Spleen (tissue), 11 donors: ENCODE measurements around the gene DGKG. TPM values are rescaled to one million over a fixed set of nuclear protein-coding genes. Genes with fewer than 3 reads are reported as not detected.

Source experiments
- DNase-seq: peaks from one replicate; pipeline ENCODE4 v3.0.0-alpha.2; 2020
- H3K27ac ChIP-seq, 8 donors: fragments of 200-600 bp; sonication (generic) in 7 of 8; 1 replicate in 4 of 8; 2 replicates in 4 of 8; pipeline versions ENCODE4 v1.5.0 to v1.8.0; 2016 to 2021; ENCODE audit warnings: inconsistent platforms in 4 of 8, mild to moderate bottlenecking in 4 of 8, moderate library complexity in 1 of 8
- H3K27me3 ChIP-seq, 7 donors: fragments of 200-600 bp; sonication (generic) in 6 of 7; replicated peaks in 1 of 7; 1 replicate in 4 of 7; 2 replicates in 3 of 7; pipeline versions ENCODE4 v1.5.0 to v1.8.0; 2016 to 2021; ENCODE audit warnings: inconsistent platforms in 3 of 7, mild to moderate bottlenecking in 1 of 7
- H3K36me3 ChIP-seq, 6 donors: fragments of 200-600 bp; sonication (generic) in 5 of 6; 1 replicate in 4 of 6; 2 replicates in 2 of 6; pipeline versions ENCODE4 v1.5.0 to v1.8.0; 2016 to 2021; ENCODE audit warnings: inconsistent platforms in 2 of 6
- H3K4me1 ChIP-seq, 6 donors: fragments of 200-600 bp; sonication (generic) in 5 of 6; 1 replicate in 3 of 6; 2 replicates in 3 of 6; pipeline versions ENCODE4 v1.5.0 to v1.8.0; 2016 to 2021; ENCODE audit warnings: inconsistent platforms in 3 of 6
- H3K4me3 ChIP-seq, 8 donors: fragments of 200-600 bp; sonication (generic) in 7 of 8; 1 replicate in 4 of 8; 2 replicates in 4 of 8; pipeline versions ENCODE4 v1.5.0 to v1.8.0; 2016 to 2021; ENCODE audit warnings: inconsistent platforms in 4 of 8, mild to moderate bottlenecking in 4 of 8, moderate library complexity in 2 of 8
- H3K9me3 ChIP-seq, 8 donors: fragments of 200-600 bp; sonication (generic) in 7 of 8; 1 replicate in 4 of 8; 2 replicates in 4 of 8; pipeline versions ENCODE4 v1.5.0 to v1.8.0; 2016 to 2021; ENCODE audit warnings: inconsistent platforms in 4 of 8
- POLR2A ChIP-seq, 3 donors: fragments of 450-650 bp; IDR thresholded peaks; one replicate each; pipeline ENCODE4 v1.5.1; 2017; ENCODE audit warnings: antibody characterized with exemption in 3 of 3, mild to moderate bottlenecking in 1 of 3
- POLR2AphosphoS5 ChIP-seq, 3 donors: sonication (generic); formaldehyde crosslinking; IDR thresholded peaks; one replicate each; pipeline ENCODE4 v1.5.1; 2017; ENCODE audit warnings: antibody characterized with exemption in 3 of 3
- WGBS, 5 donors: extraction: QIAGEN DNeasy Blood & Tissue Kit in 3 of 5; methylation state at CpG; one replicate each; pipeline versions ENCODE4 v1.1.5 to v1.1.7; 2013 to 2018; 5-methylcytosine and 5-hydroxymethylcytosine counted together
- intact Hi-C: fragments of 100-400 bp; cut with DNase I; formaldehyde crosslinking; loops from one replicate; pipeline ENCODE4 v1.15.0; 2023; ENCODE audit warnings: low total_unique reads
- polyA plus RNA-seq, 3 donors: library from polyadenylated mRNA; stranded (reverse); fragments of 200-250 nt; gene quantifications; one replicate each; pipeline ENCODE4 v1.2.1, GENCODE V29; 2013
- total RNA-seq, 7 donors: library from RNA; depleted of rRNA in 3 of 7; stranded (reverse); fragments of >200 nt in 3 of 7; fragmentation: NEBNext Ultra II Directional in 4 of 7; extraction: Animal tissue kit (Norgen Biotek cat#: 25700) in 4 of 7; gene quantifications; one replicate each; pipeline versions ENCODE4 v1.1.0 to v1.2.1, GENCODE V29; 2016 to 2021
- TF ChIP-seq, protein P1 (sequence below), 11 experiments: fragments of 200-600 bp in 7 of 11; fragments of 450-650 bp in 4 of 11; sonication (generic) in 4 of 11; IDR thresholded peaks in 8 of 11; conservative IDR thresholded peaks in 3 of 11; 1 replicate in 7 of 11; 2 replicates in 4 of 11; pipeline versions ENCODE4 v1.4.0 to v1.8.0; 2016 to 2021; ENCODE audit warnings: antibody characterized with exemption in 11 of 11, inconsistent platforms in 4 of 11, mild to moderate bottlenecking in 1 of 11
- donor health status: healthy with polysubstance abuse.
- donor health status: DM: no; HTN: no; CAD: no; lungs with moderate emphysema.
- donor health status: DM: no; HTN: no; CAD: no.
- donor health status: Bipolar disorder and iron deficiency.
- donor health status: healthy.
- donor health status: DM: no; HTN: no; CAD: no.
- donor health status: DM: yes; HTN: yes; CAD: no.

DGKG gene
- total and polyA plus RNA-seq, 10 donors: 0.22 to 7.7 (median 5.4) TPM

DNA sequence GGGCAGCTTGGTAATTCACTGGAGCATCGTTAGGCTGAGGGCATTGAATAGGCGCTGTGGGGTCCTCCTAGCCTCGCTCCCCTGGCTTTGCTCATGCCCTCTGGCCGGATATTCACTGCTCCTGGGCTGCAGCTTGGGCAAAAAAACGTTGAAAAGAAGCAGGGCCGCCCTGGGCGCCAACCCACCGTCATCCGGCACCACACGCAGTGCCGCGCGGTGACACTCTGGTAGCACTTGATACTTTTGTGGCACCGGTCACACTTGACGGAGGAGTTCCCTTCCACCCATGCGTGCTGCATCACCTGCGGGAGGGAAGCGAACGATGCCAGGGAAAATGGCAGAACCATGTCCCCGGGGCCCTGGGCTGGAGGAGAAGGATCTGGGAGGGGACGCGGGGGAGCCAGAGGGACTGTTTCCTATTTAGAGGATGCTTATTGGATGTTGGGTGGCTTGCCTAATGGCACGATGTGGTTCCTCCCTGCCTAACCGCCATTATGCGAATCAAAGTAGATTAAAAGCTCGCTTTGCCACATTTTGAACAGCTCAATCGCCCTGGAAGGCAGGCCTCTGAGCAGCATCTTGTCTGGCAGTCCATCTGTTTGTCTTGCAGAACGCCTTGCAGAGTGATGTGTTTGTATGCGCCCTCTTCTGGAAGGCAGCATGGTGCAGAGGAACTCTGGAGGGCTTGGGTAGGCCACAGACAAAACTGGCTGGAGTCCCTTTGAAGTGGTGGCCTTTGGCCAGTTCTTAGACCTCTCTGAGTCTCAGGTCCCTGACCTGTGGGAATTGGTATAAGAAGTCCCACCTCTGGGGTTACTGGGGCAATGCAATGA, 93.2 kb downstream of the DGKG start:
- Histone ChIP-seq H3K9me3 (no peaks in the 10 kb centered on the region), H3K36me3 (peaks cover 0 to 69% (median 0%) of the 10 kb centered on the region in 6 donors), H3K4me1 (no peaks in the 10 kb centered on the region), H3K27ac (no peak overlapping the region), H3K4me3 (no peak overlapping the region), H3K27me3 (no peaks in the 10 kb centered on the region)
- no peak for DNase-seq
- intact Hi-C loops: no loop called here
- TF ChIP-seq, protein P1, sequence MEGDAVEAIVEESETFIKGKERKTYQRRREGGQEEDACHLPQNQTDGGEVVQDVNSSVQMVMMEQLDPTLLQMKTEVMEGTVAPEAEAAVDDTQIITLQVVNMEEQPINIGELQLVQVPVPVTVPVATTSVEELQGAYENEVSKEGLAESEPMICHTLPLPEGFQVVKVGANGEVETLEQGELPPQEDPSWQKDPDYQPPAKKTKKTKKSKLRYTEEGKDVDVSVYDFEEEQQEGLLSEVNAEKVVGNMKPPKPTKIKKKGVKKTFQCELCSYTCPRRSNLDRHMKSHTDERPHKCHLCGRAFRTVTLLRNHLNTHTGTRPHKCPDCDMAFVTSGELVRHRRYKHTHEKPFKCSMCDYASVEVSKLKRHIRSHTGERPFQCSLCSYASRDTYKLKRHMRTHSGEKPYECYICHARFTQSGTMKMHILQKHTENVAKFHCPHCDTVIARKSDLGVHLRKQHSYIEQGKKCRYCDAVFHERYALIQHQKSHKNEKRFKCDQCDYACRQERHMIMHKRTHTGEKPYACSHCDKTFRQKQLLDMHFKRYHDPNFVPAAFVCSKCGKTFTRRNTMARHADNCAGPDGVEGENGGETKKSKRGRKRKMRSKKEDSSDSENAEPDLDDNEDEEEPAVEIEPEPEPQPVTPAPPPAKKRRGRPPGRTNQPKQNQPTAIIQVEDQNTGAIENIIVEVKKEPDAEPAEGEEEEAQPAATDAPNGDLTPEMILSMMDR (IDR thresholded peaks at IDR 0.05 in 8 of 11, conservative IDR thresholded peaks at IDR 0.05 in 3 of 11): no peak
- no peak for TF ChIP-seq POLR2AphosphoS5 (IDR thresholded peaks at IDR 0.05)
- no peak for TF ChIP-seq POLR2A (IDR thresholded peaks at IDR 0.05)
- WGBS, 5 donors: 91% methylated on average over 25 to 29 of the region's 29 CpGs

DNA sequence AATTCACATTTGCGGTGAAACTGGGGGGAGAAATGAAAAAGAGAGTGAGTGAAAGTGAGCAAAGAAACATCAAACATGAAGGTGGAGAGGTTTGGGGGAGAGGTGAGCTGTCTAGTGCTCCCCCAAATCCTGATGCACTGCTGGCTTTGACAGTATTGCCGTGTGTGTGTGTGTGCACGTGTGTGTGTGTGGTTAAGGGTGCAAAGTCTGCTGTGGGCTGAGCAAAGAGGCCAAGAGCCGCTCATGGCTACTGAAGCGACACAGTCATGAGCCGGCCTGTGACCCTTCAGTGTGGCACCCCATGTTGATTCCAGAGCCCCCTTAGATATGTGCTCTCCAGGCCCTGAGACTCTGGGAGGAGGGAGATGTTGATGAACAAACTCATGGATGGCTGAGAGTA, 94.3 kb downstream of the DGKG start:
- intact Hi-C loops: no loop called here
- Histone ChIP-seq H3K27ac (no peak overlapping the region), H3K4me1 (no peaks in the 10 kb centered on the region), H3K4me3 (no peak overlapping the region), H3K27me3 (no peaks in the 10 kb centered on the region), H3K36me3 (peaks cover 0 to 69% (median 0%) of the 10 kb centered on the region in 6 donors), H3K9me3 (no peaks in the 10 kb centered on the region)
- DNase-seq: no peak
- 84 to 96% (median 94%) methylated on average over 6 of the region's 6 CpGs for WGBS, 5 donors
- TF ChIP-seq POLR2AphosphoS5 (IDR thresholded peaks at IDR 0.05): no peak
- TF ChIP-seq POLR2A (IDR thresholded peaks at IDR 0.05): no peak
- TF ChIP-seq, protein P1 (IDR thresholded peaks at IDR 0.05 in 8 of 11, conservative IDR thresholded peaks at IDR 0.05 in 3 of 11): no peak

DNA sequence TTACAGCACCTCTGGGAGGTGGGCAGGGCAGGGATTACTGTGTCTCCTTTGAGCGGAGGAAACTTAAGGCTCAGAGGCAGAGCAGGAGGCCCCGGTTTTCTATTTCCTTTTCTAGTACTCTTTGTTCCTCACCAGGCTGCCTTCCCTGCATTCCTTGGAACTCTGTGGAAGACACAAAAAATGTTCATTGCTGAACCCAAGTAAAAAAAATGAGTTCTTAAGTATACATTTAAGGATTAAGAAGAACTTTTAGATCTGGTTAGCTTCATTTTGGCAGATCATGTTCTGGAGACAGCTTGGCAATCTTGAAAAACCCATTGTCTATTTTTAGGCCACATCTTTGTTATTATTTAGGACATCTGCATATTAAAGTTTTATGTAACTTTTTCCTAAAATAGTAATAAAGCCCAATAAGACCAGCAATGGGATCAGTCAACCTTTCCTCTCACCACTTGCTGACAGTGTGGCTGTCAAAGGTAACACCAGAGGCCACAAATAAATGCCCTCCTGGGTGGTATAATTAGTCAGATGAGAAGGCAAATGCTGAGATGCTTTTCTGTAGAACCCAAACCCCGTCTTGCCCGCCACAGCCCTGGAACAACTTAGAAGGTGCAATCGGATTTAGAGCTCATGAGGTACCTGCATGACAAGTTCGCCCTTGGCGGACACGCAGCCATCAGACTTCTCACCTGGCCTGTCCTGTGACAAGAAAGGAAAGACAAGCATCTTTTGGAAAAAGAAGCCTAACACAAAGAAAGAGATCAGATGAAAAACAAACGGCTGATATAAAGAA, 97.2 kb downstream of the DGKG start:
- Histone ChIP-seq H3K27me3 (no peaks in the 10 kb centered on the region), H3K4me3 (no peak overlapping the region), H3K27ac (no peak overlapping the region), H3K4me1 (peaks cover 0 to 3% (median under 1%) of the 10 kb centered on the region in 6 donors), H3K36me3 (peaks cover 0 to 61% (median 0%) of the 10 kb centered on the region in 6 donors), H3K9me3 (no peaks in the 10 kb centered on the region)
- DNase-seq: no peak
- intact Hi-C loops: no loop called here
- TF ChIP-seq POLR2A (IDR thresholded peaks at IDR 0.05) (no peak), POLR2AphosphoS5 (IDR thresholded peaks at IDR 0.05) (no peak)
- TF ChIP-seq, protein P1 (IDR thresholded peaks at IDR 0.05 in 8 of 11, conservative IDR thresholded peaks at IDR 0.05 in 3 of 11): no peak
- WGBS, 5 donors: 86 to 92% (median 91%) methylated on average over 9 of the region's 9 CpGs

DNA sequence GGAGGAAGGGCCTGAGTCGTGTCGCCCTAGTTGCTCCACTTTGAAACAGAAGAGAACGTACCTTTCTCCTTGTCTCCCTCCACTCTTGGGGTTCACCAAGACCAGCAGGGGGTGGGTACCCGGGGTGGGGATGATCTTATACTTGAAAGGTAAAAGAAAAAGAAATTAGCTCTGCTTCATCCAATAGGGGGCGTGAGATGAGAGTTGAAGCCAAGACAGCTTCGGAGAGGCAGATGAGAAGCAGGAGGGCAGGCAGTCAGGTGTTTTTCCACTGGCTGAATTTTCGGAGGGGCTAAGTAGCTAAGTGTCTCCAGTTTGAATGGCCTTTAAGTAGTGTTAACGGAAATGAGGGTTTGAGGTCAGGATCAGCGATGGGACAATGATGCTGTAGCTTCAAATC, 100.4 kb downstream of the DGKG start:
- TF ChIP-seq, protein P1 (IDR thresholded peaks at IDR 0.05 in 8 of 11, conservative IDR thresholded peaks at IDR 0.05 in 3 of 11): no peak
- TF ChIP-seq POLR2AphosphoS5 (IDR thresholded peaks at IDR 0.05) (no peak), POLR2A (IDR thresholded peaks at IDR 0.05) (no peak)
- H3K9me3 ChIP-seq: no peaks in the 10 kb centered on the region
- intact Hi-C loops: no loop called here
- no peak overlapping the region for H3K4me3 ChIP-seq
- DNase-seq: no peak
- 61 to 74% (median 67%) methylated on average over 9 of the region's 9 CpGs for WGBS, 5 donors
- no peaks in the 10 kb centered on the region for H3K27me3 ChIP-seq
- H3K27ac ChIP-seq: no peak overlapping the region
- H3K36me3 ChIP-seq: peaks cover 0 to 47% (median 0%) of the 10 kb centered on the region in 6 donors
- peaks cover 0 to 12% (median 4%) of the 10 kb centered on the region in 6 donors for H3K4me1 ChIP-seq
